Midbrain (tissue), 1 donor: ENCODE measurements around the gene TM2D1.
"Not testable (repeated sequence)": the region's sequence is repeated elsewhere in the genome, so short reads cannot be mapped to it uniquely, and the experiment has no call there.

Experiments
- DNase-seq: peaks from one replicate; lab custom pipeline; 2025; lab: John Stamatoyannopoulos, UW

TM2D1 gene

GRCh38 chr1:61724813-61725694 lies at the start of gene TM2D1:
Gene TM2D1 (minus strand): TSS chr1:61725141. CDS start chr1:61725120, 21 bp downstream.
- peak; percentile 93 for DNase-seq

GRCh38 chr1:61770131-61770530 lies 45.2 kb upstream of the TM2D1 start:
- DNase-seq = no peak

DNA sequence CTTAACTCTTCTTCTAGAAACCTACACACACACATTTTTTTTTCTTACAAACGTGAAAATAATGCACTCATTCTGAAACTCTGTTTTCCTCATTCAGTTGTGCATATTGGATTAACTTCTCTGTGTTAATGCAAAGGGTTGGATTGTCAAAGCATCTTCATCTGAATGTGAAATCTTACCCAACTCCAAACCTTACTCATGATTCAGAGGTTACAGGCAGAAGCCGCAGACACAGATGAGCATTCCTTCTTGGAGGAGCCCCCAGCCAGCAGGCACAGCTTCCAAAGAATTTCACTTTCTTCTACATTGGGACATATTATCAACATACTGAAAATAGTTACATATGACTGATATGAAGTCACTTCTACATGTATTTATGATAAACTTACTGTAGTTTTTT lies 33.0 kb upstream of the TM2D1 start:
- DNase-seq = no peak

DNA sequence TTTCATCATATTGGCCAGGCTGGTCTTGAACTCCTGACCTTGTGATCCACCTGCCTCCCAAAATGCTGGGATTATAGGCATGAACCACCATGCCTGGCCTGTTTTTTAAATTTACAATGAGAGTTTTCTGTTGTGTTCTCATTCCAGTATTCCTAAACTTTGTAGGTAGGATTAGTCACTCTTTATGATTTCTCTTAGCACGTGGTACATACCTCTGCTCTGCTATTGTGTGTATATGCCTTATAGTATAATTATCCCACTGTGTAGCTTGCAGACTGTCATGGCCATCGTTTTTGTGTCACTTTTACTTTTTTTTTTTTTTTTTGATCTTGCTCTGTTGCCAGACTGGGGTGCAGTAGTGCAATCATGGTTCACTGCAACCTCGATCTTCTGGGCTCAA lies 31.8 kb upstream of the TM2D1 start:
- DNase-seq = no peak

GRCh38 chr1:61754545-61754944 lies 29.6 kb upstream of the TM2D1 start:
- DNase-seq = no peak

- DNase-seq = no peak
Measured at GRCh38 chr1:61753998-61754508, 29.1 kb upstream of the TM2D1 start.

GRCh38 chr1:61752921-61753389 lies 28.0 kb upstream of the TM2D1 start:
- no peak for DNase-seq

GRCh38 chr1:61749574-61749973 lies 24.6 kb upstream of the TM2D1 start:
- DNase-seq = no peak

GRCh38 chr1:61748566-61748965 lies 23.6 kb upstream of the TM2D1 start:
- no peak for DNase-seq

DNA sequence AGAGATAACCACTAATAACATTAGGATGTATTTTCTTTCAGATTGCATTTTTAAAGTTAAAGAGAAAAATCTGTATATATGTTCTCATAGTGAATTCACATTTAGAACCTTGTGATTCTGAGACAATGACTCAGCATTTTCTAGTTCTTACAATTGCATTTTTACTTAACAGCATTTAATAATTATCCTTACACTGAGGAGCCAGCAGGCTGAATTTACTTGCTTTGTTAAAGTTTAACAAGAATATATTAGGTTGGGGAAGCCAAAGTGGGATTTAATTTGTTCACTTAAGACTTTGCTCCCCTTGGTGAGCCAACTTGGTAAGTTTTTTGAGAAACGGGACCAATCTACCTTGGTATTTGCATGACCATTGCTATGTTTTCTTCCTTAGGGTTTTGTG lies 21.9 kb upstream of the TM2D1 start:
- no peak for DNase-seq

DNA sequence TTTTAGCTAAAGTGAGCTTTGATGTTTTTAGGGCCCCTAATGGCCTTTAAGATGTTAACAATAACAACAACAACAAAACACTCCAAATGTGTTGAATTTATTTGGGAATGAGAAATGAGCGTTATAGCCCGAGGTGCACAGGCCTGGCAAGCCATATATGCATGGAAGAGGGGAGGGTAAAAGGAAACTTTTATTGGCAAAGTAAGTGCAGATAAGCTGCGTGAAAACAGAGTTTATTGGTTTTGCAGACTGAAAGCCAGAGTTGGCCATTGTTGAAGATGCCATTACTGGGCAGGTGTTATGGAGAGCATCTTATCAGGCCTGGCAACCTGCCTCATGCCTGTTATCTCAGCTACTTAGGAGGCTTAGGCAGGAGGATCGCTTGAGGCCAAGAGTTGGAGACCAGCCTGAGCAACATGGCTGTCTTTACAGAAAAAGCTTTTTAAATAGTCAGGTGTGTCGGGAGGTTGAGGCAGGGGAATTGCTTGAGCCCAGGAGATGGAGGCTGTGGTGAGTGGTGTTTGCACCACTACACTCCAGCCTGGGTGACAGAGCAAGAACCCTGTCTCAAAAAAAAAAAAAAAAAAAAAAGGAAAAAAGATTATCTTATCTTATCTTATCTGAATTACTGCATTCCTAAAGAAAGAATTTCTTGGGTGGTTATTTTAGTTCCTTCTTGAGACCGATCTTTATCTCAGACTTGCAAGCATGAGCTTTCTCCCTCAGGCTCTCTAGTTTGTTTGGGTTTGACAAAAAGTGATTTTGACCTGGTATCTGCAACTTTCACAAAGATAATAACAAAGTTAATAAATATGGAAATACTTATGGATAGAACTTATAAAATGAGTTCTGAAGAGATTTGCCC lies 19.0 kb upstream of the TM2D1 start:
- DNase-seq = no peak

- DNase-seq = peak; percentile 50
Measured at GRCh38 chr1:61743431-61743705, 18.4 kb upstream of the TM2D1 start.

DNA sequence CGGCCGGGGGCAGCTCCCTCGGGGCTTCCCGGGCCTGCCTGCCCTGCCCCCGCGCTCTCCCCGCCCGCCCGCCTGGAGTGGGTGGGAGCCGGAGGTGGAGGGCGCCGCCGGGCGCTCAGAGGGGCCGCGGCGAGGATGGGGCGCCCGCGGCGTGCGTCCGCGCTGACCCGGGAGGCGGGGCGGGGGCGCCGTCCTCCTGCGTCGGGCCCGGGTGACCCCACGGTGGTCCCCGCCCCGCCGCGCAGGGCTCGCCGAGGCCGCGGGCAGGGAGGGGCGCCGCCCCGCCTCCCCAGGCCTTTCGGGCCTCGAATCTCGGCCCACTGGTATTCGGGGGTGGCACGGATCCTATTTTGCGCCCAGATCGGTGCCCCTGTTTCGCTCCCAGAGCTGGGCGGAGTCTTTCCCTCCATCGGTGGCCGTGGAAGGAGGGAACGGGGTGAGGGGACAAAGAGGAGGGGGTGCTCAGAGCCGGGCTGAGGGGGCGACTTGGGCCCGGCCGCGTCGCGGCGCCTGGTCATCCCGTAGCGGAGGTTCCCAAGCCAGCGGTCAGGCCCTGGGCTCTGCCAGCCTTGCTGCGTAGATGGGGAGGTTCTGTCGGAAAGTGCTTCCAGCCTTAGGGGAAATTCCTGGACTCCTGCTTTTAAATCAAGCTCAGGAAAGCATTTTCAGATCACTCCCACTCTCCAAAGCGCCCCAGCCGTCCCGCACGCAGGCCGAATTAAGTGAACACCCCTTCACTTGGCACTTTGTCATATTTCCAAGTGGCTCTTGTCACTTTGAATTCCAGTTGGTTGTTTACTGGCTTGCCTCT lies 17.9 kb upstream of the TM2D1 start:
- DNase-seq = peak; percentile 67

DNA sequence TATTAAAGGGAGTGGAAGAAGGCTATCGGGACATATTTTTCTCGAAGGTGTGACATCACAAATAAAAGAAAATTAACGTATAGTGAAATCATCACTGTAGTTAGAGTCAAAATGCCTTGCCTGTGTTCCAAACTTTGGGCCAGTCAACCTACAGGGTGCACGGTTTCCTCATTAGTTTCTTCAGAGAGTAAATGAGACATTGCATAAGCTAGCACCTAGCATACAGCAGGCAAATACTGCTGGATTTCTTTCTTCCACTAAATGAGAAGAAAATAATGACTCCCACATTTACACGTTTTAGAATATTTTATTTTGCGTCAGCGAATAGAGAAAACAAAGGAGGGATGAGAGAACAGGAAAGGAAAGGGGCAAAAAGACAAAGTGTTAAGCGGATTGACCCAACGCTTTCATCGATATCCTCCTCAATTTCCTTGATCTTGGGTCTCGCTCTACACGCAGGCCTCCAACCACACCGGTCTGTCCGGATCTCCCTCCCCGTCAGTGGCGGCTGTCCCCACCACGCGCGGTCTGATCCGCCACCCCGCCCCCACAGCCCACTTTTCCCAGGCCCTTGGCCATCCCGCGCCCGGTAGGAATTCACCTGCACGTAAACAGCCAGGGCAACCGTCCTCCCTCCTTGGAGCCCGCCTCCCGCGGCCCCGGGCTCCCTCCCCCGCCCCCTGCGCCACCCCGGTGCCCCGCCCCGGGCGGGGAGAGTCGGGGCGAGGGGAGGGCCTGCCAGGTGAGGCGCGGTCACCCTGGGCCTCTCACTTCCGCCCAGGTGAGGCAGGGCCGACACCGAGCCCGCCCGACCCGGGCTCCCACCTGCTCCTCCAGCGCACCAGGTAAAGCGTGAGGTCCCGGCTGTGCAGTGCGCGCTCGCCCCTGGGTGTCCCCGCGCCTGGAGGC lies 17.0 kb upstream of the TM2D1 start, which contains the start of gene PATJ:
Gene PATJ (plus strand): TSS at position 770 of the 909 bp plus-strand sequence. CDS start 20,413 bp downstream, outside the sequence.
- peak; percentile 50 for DNase-seq

- DNase-seq = no peak
Measured at GRCh38 chr1:61740751-61741700, 16.1 kb upstream of the TM2D1 start.

DNA sequence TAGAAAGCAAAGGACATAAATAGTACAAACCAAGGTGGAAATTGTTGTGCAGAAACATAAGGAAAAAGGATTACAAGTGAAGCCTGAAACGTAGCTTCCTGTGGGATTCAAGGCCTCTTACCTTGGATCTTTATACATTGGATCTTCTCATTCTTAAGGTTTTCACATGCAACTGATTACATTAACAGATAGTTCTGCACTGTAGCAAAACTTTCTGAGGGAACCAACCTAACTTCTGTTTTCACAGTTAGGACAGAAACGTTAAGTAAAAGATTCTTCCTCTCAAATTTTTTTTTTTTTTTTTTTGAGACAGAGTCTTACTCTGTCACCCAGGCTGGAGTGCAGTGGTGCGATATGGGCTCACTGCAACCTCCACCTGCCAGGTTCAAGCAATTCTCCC lies 7.8 kb upstream of the TM2D1 start:
- no peak for DNase-seq

DNA sequence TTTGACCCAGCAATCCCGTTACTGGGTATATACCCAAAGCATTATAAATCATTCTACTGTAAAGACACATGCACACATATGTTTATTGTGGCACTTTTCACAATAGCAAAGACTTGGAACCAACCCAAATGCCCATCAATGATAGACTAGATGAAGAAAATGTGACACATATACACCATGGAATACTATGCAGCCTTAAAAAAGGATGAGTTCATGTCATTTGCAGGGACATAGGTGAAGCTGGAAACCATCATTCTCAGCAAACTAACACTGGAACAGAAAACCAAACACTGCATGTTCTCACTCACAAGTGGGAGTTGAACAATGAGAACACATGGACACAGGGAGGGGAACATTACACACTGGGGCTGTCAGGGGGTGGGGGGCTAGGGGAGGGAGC lies 5.7 kb upstream of the TM2D1 start:
- DNase-seq = not testable (repeated sequence)

DNA sequence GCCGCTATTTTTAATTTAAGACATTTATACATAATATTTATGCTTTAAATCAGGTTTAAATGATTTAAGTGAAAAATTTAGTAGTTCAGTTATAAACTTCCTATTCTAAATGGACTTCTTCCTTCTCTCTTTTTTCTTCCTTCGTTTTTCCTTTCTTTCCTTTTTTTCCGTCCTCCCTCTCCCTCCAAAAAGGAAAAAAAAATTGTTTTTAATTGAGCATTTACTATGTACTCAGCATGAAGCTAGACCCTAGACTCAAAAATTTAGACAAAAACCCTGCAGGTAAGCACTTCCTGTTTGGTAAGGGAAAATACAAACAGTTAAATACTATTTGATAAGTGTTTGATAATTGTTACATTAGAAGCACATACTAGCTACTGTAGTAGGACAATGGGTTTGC lies 2.6 kb upstream of the TM2D1 start:
- no peak for DNase-seq

- no peak for DNase-seq
Measured at GRCh38 chr1:61724506-61724812, 482 bp downstream of the TM2D1 start.
